Aorta (tissue), 5 donors: ENCODE results near the gene HDHD2. TPM values are rescaled to one million over a fixed set of nuclear protein-coding genes. Genes with fewer than 3 reads are reported as not detected.
"Not testable (repeated sequence)": the region's sequence is repeated elsewhere in the genome, so short reads cannot be mapped to it uniquely, and the experiment has no call there.

Experiments used
- ATAC-seq: fragments of 200-7000 bp; cut with Tn5 transposase; one replicate; pipeline ENCODE4 v1.9.1; 2022; ENCODE audit warnings: moderate library complexity; ENCODE audit not compliant: low FRiP score
- DNase-seq, 2 donors: peaks; one replicate each; pipeline ENCODE4 v3.0.0-alpha.2; 2020
- H3K27ac ChIP-seq, 2 donors: one replicate each; pipeline ENCODE4 v1.5.1; 2013; ENCODE audit warnings: low read length in 2 of 2, mild to moderate bottlenecking in 2 of 2, moderate library complexity in 2 of 2, control low read depth in 1 of 2, inconsistent platforms in 1 of 2, low read depth in 1 of 2
- H3K27me3 ChIP-seq, 2 donors: one replicate each; pipeline ENCODE4 v1.6.1; 2013; ENCODE audit warnings: control low read depth in 1 of 2, low read length in 1 of 2, mild to moderate bottlenecking in 1 of 2, moderate library complexity in 1 of 2; ENCODE audit not compliant: insufficient read depth in 2 of 2, control insufficient read depth in 1 of 2
- H3K36me3 ChIP-seq, 2 donors: one replicate each; pipeline ENCODE4 v1.6.1; 2013; ENCODE audit warnings: control low read depth in 1 of 2, low read length in 1 of 2, mild to moderate bottlenecking in 1 of 2; ENCODE audit not compliant: insufficient read depth in 2 of 2, control insufficient read depth in 1 of 2
- H3K4me1 ChIP-seq, 2 donors: one replicate each; pipeline ENCODE4 v1.6.1; 2013; ENCODE audit warnings: low read length in 2 of 2, control low read depth in 1 of 2, mild to moderate bottlenecking in 1 of 2, moderate library complexity in 1 of 2; ENCODE audit not compliant: insufficient read depth in 2 of 2, control insufficient read depth in 1 of 2
- H3K4me3 ChIP-seq, 2 donors: one replicate each; pipeline ENCODE4 v1.5.1; 2013; ENCODE audit warnings: low read length in 2 of 2, control low read depth in 1 of 2, mild to moderate bottlenecking in 1 of 2
- H3K9me3 ChIP-seq: one replicate; pipeline ENCODE4 v1.6.1; 2013; ENCODE audit warnings: mild to moderate bottlenecking, low read length; ENCODE audit not compliant: control insufficient read depth
- WGBS, 2 donors: extraction: QIAGEN DNeasy Blood & Tissue Kit; methylation state at CpG; one replicate each; pipeline ENCODE4 v1.1.7; 2013; 5-methylcytosine and 5-hydroxymethylcytosine counted together
- intact Hi-C, 2 donors: fragments of 100-400 bp; cut with DNase I; formaldehyde crosslinking; loops; one replicate each; pipeline versions ENCODE4 v1.14.2 to v1.15.0; 2022
- long read RNA-seq, 2 donors: library from polyadenylated mRNA; unstranded; transcript quantifications; one replicate each; pipeline ENCODE4 v2.0.0, GENCODE V29; 2020 to 2021
- polyA plus RNA-seq, 2 donors: library from polyadenylated mRNA; stranded (reverse); fragments of 200-250 nt; gene quantifications; one replicate each; pipeline ENCODE4 v1.2.3, GENCODE V29; 2013
- total RNA-seq, 2 donors: library from RNA; stranded (reverse); fragmentation: NEBNext Ultra II Directional; extraction: Animal tissue kit (Norgen Biotek cat#: 25700); gene quantifications; one replicate each; pipeline ENCODE4 v1.2.1, GENCODE V29; 2021
- donor health status: healthy with polysubstance abuse.
- donor health status: Bipolar disorder and iron deficiency.
- donor health status: DM: no; HTN: no; CAD: no.
- donor health status: DM: no; HTN: no; CAD: no.
- donor health status: DM: yes; HTN: yes; CAD: no.

The HDHD2 gene
- total RNA-seq (10 to 100 TPM; 30.1 to 34.1 TPM), polyA plus RNA-seq (10 to 100 TPM; 19.2 to 26.2 TPM)
- long read RNA-seq, donor 1, transcript HDHD2-201 (7 exons, 2,212 nt), result major isoform, 70 of 103 reads
- long read RNA-seq, donor 1, transcript HDHD2-205 (7 exons, 2,224 nt), result minor isoform, 18 of 103 reads
- long read RNA-seq, donor 1, partial matches to known transcripts, result 1 of 103 reads
- long read RNA-seq, donor 1, other reads (novel, unspliced or antisense), result 12 of 103 reads
- long read RNA-seq, donor 2, transcript HDHD2-201 (7 exons, 2,212 nt), result major isoform, 9 of 12 reads
- long read RNA-seq, donor 2, partial matches to known transcripts, result 0 of 12 reads
- long read RNA-seq, donor 2, other reads (novel, unspliced or antisense), result 2 of 12 reads

GRCh38 chr18:47150029-47150823, at the start of gene HDHD2:
TSS of gene HDHD2 (minus strand) at chr18:47150500. CDS start at chr18:47136439, 14,061 bp downstream.
- H3K27ac ChIP-seq, result peak within 1 kb of the TSS; percentile 78 to 98
- no peaks in the 10 kb centered on the region for H3K27me3 ChIP-seq
- no peaks in the 10 kb centered on the region for H3K36me3 ChIP-seq
- intact Hi-C loops, result loop anchor here in 1 of 2 donors (2.0 kb wide), 1 partner anchor 27 kb away; the partner anchor contains the start of gene IER3IP1
- no peaks in the 10 kb centered on the region for H3K9me3 ChIP-seq
- WGBS, 2 donors, result 0 to 1% methylated on average over 70 of the region's 70 CpGs
- H3K4me3 ChIP-seq, result peak within 1 kb of the TSS; percentile 62 to 94
- peak; percentile 92 to 95 for DNase-seq
- ATAC-seq, result peak; percentile 96
- no peaks in the 10 kb centered on the region for H3K4me1 ChIP-seq

GRCh38 chr18:47195961-47196360, 45.7 kb upstream of the HDHD2 start:
- WGBS, 2 donors, result 47 to 61% methylated on average over 3 of the region's 3 CpGs
- H3K27ac ChIP-seq, H3K4me1 ChIP-seq, H3K4me3 ChIP-seq, H3K9me3 ChIP-seq, ATAC-seq, H3K27me3 ChIP-seq, H3K36me3 ChIP-seq, intact Hi-C loops, DNase-seq: not testable (repeated sequence)

GRCh38 chr18:47191961-47192360, 41.7 kb upstream of the HDHD2 start:
- 87% methylated on average over 2 of the region's 2 CpGs for WGBS, 2 donors
- intact Hi-C loops, result no loop called here
- ATAC-seq (no peak), DNase-seq (no peak)
- Histone ChIP-seq H3K36me3 (no peaks in the 10 kb centered on the region), H3K27ac (no peak overlapping the region), H3K4me1 (no peaks in the 10 kb centered on the region), H3K27me3 (peaks cover 0 to 2% of the 10 kb centered on the region in 2 donors), H3K9me3 (no peaks in the 10 kb centered on the region), H3K4me3 (no peak overlapping the region)

- no peak overlapping the region for H3K4me3 ChIP-seq
- intact Hi-C loops, result no loop called here
- DNase-seq (no peak), ATAC-seq (no peak)
- no peaks in the 10 kb centered on the region for H3K4me1 ChIP-seq
- H3K27ac ChIP-seq, result no peak overlapping the region
- H3K9me3 ChIP-seq, result no peaks in the 10 kb centered on the region
- WGBS, 2 donors, result 85 to 86% methylated on average over 7 of the region's 7 CpGs
- H3K27me3 ChIP-seq, result no peaks in the 10 kb centered on the region
- H3K36me3 ChIP-seq, result no peaks in the 10 kb centered on the region
These were observed 37.4 kb upstream of the HDHD2 start for GRCh38 chr18:47187721-47188120.

GRCh38 chr18:47184419-47185050, 34.2 kb upstream of the HDHD2 start:
- no peak overlapping the region for H3K4me3 ChIP-seq
- no peak overlapping the region for H3K27ac ChIP-seq
- intact Hi-C loops, result no loop called here
- H3K4me1 ChIP-seq, result no peaks in the 10 kb centered on the region
- H3K27me3 ChIP-seq, result no peaks in the 10 kb centered on the region
- H3K36me3 ChIP-seq, result no peaks in the 10 kb centered on the region
- DNase-seq, result no peak
- 78 to 83% methylated on average over 5 of the region's 5 CpGs for whole genome bisulfite sequencing, 2 donors
- no peak for ATAC-seq
- H3K9me3 ChIP-seq, result no peaks in the 10 kb centered on the region

- ATAC-seq, H3K27ac ChIP-seq, H3K9me3 ChIP-seq, intact Hi-C loops, H3K27me3 ChIP-seq, H3K4me3 ChIP-seq, DNase-seq, H3K4me1 ChIP-seq, H3K36me3 ChIP-seq: not testable (repeated sequence)
- 82 to 87% methylated on average over 5 of the region's 5 CpGs for WGBS, 2 donors
These were observed 31.9 kb upstream of the HDHD2 start for GRCh38 chr18:47182156-47182555.

- intact Hi-C loops, result no loop called here
These were observed 30.5 kb upstream of the HDHD2 start for GRCh38 chr18:47180765-47181164.

GRCh38 chr18:47179520-47179919, 29.2 kb upstream of the HDHD2 start:
- intact Hi-C loops, result loop anchor here in 1 of 2 donors (5.0 kb wide), 1 partner anchor 42 kb away; no protein-coding TSS in a partner anchor
- no peak overlapping the region for H3K4me3 ChIP-seq
- no peaks in the 10 kb centered on the region for H3K27me3 ChIP-seq
- peaks cover 0 to 2% of the 10 kb centered on the region in 2 donors for H3K4me1 ChIP-seq
- WGBS, 2 donors, result 54 to 55% methylated on average over 4 of the region's 4 CpGs
- no peak overlapping the region for H3K27ac ChIP-seq
- no peak for ATAC-seq
- no peaks in the 10 kb centered on the region for H3K9me3 ChIP-seq
- no peak for DNase-seq
- H3K36me3 ChIP-seq, result no peaks in the 10 kb centered on the region

More at GRCh38 chr18:47180765-47181164, 30.5 kb upstream of the HDHD2 start:
- Histone ChIP-seq H3K4me3 (no peak overlapping the region), H3K4me1 (no peaks in the 10 kb centered on the region), H3K27me3 (no peaks in the 10 kb centered on the region), H3K27ac (no peak overlapping the region), H3K9me3 (no peaks in the 10 kb centered on the region), H3K36me3 (no peaks in the 10 kb centered on the region)
- DNase-seq, result no peak
- WGBS, 2 donors, result 67 to 74% methylated on average over 3 of the region's 3 CpGs
- no peak for ATAC-seq
